ENCODE data around the gene HASPIN.

HASPIN gene

GRCh38 chr17:3763777-3764170 lies 40.1 kb downstream of the HASPIN start:
- no peak for DNase-seq (ENCODE audit: low read depth in 2 of 2)

- no peak for DNase-seq (ENCODE audit: low read depth in 2 of 2)
Measured at GRCh38 chr17:3765981-3766380, 42.3 kb downstream of the HASPIN start.

GRCh38 chr17:3766779-3767178 lies 43.1 kb downstream of the HASPIN start:
- DNase-seq (ENCODE audit: low read depth in 2 of 2) = no peak

GRCh38 chr17:3768341-3768740 lies 44.6 kb downstream of the HASPIN start:
- no peak for DNase-seq (ENCODE audit: low read depth in 2 of 2)

GRCh38 chr17:3768769-3769168 lies 45.1 kb downstream of the HASPIN start:
- no peak for DNase-seq (ENCODE audit: low read depth in 2 of 2)

GRCh38 chr17:3770466-3770865 lies 46.8 kb downstream of the HASPIN start:
- no peak for DNase-seq (ENCODE audit: low read depth in 2 of 2)

- DNase-seq (ENCODE audit: low read depth in 2 of 2) = no peak
Measured at GRCh38 chr17:3771140-3771539, 47.4 kb downstream of the HASPIN start.

- no peak for DNase-seq (ENCODE audit: low read depth in 2 of 2)
Measured at GRCh38 chr17:3772764-3773163, 49.1 kb downstream of the HASPIN start.

- no peak for DNase-seq (ENCODE audit: low read depth in 2 of 2)
Measured at GRCh38 chr17:3773511-3773910, 49.8 kb downstream of the HASPIN start.

- DNase-seq (ENCODE audit: low read depth in 2 of 2) = no peak
Measured at GRCh38 chr17:3773966-3774365, 50.3 kb downstream of the HASPIN start.

Data from fibroblast of skin of left biceps (primary cell).